GM13976 (cell line): ENCODE measurements around the gene NMNAT2.

Experiments
- DNase-seq: peaks from one replicate; pipeline ENCODE4 v3.0.0; 2012; ENCODE audit warnings: low spot score
- CTCF ChIP-seq: IDR thresholded peaks from 2 replicates; pipeline ENCODE4 v1.5.1; 2012; ENCODE audit warnings: borderline replicate concordance, mild to moderate bottlenecking; ENCODE audit not compliant: insufficient read depth; ENCODE audit errors: extremely low read depth, missing control alignments, control extremely low read depth
- in situ Hi-C: fragments of 300-500 bp; cut with MboI; formaldehyde crosslinking; loops from one replicate; pipeline ENCODE4 v1.12.0; 2022; ENCODE audit warnings: low sequenced_read_pairs, mixed read lengths, inconsistent platforms; ENCODE audit not compliant: unreplicated experiment

NMNAT2 gene

DNA sequence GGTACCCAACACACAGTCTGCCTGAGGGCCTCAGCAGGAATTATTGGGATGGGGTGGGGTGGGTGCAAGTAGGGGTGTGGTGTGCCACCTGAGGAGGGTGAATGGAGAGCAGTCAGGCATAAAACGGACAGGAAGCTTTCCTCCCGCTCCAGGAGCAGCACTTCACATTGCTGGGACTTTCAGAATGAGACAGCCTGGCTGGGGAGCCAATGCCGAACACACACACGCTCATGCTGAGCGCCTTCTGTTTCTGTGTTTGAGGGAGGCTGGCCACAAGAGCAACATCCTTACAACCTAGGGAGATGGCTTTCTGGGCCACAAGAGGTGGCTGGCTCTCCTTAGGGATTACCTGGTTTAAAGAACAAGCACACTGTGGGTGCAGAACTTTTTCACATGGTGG, 134.1 kb downstream of the NMNAT2 start:
- no peak for TF ChIP-seq CTCF
- in situ Hi-C loops: loop anchor here (25.0 kb wide), 1 partner anchor 278 kb away; no protein-coding TSS in a partner anchor
- no peak for DNase-seq

DNA sequence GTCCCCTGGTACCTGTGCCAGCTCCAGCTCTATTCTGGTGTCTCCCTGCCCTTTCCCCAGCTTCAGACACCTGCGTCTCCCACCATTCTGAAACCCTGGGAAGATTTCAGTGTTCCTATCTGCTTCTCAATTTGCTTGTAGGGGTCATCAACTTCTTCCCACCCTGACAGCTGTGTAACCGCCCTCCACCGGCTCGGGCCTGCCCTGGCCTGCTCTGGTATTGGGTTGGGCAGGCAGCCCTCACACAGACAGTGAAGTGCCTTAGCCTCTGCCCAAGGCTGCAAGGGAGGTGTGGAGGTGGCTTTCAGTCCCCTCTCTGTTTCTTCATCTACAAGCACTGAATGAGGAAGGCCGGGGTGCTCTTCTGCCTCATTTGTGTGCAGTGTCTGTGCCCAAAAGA, 134.9 kb downstream of the NMNAT2 start:
- no peak for TF ChIP-seq CTCF
- in situ Hi-C loops: loop anchor here (25.0 kb wide), 1 partner anchor 279 kb away; no protein-coding TSS in a partner anchor
- no peak for DNase-seq

DNA sequence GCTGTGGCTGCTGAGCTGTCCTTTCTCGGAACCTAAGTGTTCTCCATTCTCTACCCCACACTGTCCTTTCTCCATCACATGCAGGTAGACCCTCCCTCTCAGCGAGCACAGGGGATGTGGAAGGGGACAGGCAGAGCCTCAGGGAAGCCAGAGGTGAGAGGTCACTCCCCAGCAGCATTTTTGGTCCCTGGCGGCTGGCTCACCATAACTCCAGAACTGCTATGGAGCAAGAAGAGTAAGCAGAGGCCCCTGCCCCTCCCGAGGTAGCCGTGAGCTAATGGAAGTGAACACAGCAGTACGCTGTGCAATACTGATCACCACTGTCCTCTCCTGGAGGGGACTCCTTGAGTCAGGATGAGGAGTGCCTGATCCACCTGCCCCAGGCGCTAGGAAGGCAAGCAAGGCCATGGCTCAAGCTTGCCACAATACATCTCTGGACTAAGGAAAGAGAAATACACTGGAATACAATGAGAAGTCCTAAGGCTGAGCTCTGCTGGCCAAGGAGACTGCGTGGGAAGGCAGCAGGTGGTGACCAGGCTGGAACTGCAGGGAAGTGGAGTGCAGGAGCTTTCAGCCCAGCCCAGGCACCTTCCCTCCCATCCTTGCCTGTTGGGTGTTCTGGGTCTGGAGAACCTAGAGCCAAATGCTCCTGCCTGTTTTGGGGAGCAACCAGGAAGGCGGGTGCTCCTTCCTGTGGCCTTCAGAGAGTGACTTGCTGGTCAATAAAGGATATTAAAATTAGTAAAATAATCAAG, 135.9 kb downstream of the NMNAT2 start:
- in situ Hi-C loops: loop anchor here (25.0 kb wide), 1 partner anchor 280 kb away; no protein-coding TSS in a partner anchor
- DNase-seq: no peak
- TF ChIP-seq CTCF: no peak

DNA sequence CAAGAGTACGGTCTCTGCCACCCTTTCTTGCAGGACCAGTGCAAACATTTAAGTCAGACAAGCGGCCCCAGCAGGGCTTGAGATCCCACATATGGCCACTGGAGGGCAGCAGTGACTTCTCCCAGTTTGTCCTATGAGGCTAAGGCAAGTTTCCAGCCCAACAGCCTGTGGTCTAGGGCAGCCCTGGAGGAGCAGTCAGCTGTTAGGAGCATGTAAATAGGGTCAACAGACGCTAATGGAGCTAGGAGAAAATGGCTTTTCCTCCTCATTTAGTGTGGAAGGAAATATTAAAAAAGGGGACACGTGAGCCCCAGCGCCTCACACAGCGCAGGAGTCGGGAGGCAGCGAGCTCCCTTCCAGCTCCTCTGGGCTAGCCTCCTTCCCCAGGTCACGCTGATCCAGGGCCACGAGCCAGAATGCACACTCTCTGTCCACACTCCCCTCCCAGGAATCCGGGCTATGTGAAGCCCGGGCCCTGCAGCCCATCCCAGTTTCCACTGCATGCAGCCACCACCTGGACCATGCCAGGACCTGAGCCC, 136.6 kb downstream of the NMNAT2 start:
- TF ChIP-seq CTCF: peak; percentile 82
- in situ Hi-C loops: loop anchor here (25.0 kb wide), 1 partner anchor 281 kb away; no protein-coding TSS in a partner anchor
- DNase-seq: peak; percentile 83

- in situ Hi-C loops: loop anchor here (25.0 kb wide), 1 partner anchor 281 kb away; no protein-coding TSS in a partner anchor
- DNase-seq: no peak
- no peak for TF ChIP-seq CTCF
Measured at GRCh38 chr1:183281039-183281438, 137.1 kb downstream of the NMNAT2 start.

DNA sequence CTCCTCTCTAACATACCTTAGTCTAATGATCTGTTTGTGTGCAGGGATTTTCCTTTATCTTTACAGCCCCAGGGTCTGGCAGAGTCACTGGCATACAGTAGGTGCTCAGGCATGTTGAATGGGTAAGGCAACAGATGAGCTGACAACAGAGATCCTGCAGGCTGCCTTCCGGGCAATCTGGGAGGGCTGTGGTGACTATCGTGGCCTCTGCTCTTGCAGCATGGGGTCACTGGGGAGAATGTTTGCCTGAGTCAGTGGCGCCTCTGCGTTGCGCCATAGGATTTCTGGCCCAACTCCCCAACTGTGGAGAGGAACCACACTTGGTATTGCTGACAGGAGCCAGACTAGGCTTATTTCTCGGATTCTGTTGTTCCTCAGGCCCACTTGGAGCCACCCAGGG, 138.3 kb downstream of the NMNAT2 start:
- TF ChIP-seq CTCF: no peak
- no peak for DNase-seq
- in situ Hi-C loops: loop anchor here (25.0 kb wide), 1 partner anchor 282 kb away; no protein-coding TSS in a partner anchor
